ENCODE results near the gene IRAK3. TPM values are rescaled to one million over a fixed set of nuclear protein-coding genes. Genes with fewer than 3 reads are reported as not detected.
"Not testable (repeated sequence)": the region's sequence is repeated elsewhere in the genome, so short reads cannot be mapped to it uniquely, and the experiment has no call there.

The IRAK3 gene
- total and polyA plus RNA-seq, 7 donors, result 1.4 to 17.1 (median 9.4) TPM

GRCh38 chr12:66182956-66183355, 6.1 kb upstream of the IRAK3 start:
- no peak for DNase-seq
- WGBS, 2 donors, result 87 to 89% methylated on average over 3 of the region's 3 CpGs
- TF ChIP-seq, protein P1, sequence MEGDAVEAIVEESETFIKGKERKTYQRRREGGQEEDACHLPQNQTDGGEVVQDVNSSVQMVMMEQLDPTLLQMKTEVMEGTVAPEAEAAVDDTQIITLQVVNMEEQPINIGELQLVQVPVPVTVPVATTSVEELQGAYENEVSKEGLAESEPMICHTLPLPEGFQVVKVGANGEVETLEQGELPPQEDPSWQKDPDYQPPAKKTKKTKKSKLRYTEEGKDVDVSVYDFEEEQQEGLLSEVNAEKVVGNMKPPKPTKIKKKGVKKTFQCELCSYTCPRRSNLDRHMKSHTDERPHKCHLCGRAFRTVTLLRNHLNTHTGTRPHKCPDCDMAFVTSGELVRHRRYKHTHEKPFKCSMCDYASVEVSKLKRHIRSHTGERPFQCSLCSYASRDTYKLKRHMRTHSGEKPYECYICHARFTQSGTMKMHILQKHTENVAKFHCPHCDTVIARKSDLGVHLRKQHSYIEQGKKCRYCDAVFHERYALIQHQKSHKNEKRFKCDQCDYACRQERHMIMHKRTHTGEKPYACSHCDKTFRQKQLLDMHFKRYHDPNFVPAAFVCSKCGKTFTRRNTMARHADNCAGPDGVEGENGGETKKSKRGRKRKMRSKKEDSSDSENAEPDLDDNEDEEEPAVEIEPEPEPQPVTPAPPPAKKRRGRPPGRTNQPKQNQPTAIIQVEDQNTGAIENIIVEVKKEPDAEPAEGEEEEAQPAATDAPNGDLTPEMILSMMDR (IDR thresholded peaks at IDR 0.05), result no peak
- TF ChIP-seq EP300 (IDR thresholded peaks at IDR 0.05) (no peak), POLR2A (IDR thresholded peaks at IDR 0.05) (no peak), POLR2AphosphoS5 (IDR thresholded peaks at IDR 0.05) (no peak)
- Histone ChIP-seq H3K9me3 (no peaks in the 10 kb centered on the region), H3K4me1 (no peaks in the 10 kb centered on the region), H3K4me3 (no peak overlapping the region), H3K27me3 (peaks cover 0 to 35% (median 5%) of the 10 kb centered on the region in 3 donors), H3K36me3 (no peaks in the 10 kb centered on the region), H3K27ac (no peak overlapping the region)
- intact Hi-C loops (cut with DNase I), result no loop called here

DNA sequence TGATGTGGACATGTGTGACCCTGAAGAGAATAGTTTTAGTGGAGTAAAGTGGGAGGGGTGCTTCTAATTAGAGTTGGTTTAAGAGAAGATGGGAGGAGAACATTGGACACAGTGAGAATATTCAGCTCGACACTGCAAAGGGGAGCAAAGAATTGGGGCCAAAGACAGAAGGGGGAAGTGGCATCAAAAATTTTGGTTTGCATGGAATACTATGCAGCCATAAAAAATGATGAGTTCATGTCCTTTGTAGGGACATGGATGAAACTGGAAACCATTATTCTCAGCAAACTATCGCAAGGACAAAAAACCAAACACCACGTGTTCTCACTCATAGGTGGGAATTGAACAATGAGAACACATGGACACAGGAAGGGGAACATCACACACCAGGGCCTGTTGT, 4.2 kb upstream of the IRAK3 start:
- H3K36me3 ChIP-seq; H3K9me3 ChIP-seq; intact Hi-C loops (cut with DNase I); H3K4me1 ChIP-seq; H3K27ac ChIP-seq; DNase-seq; H3K4me3 ChIP-seq: not testable (repeated sequence)
- 92 to 99% methylated on average over 2 of the region's 3 CpGs for WGBS, 2 donors
- peaks cover 5 to 51% (median 15%) of the 10 kb centered on the region in 3 donors for H3K27me3 ChIP-seq

- intact Hi-C loops (cut with DNase I), result no loop called here
- WGBS, 2 donors, result 71 to 82% methylated on average over 2 of the region's 2 CpGs
- Histone ChIP-seq H3K9me3 (no peaks in the 10 kb centered on the region), H3K27ac (peak overlapping the region in 3 of 4 donors; percentile 7 to 39 (median 8)), H3K4me3 (no peak overlapping the region), H3K27me3 (peaks cover 5 to 45% (median 15%) of the 10 kb centered on the region in 3 donors), H3K4me1 (peaks cover 0 to 12% (median 2%) of the 10 kb centered on the region in 4 donors), H3K36me3 (no peaks in the 10 kb centered on the region)
- DNase-seq, result no peak
- TF ChIP-seq POLR2A (IDR thresholded peaks at IDR 0.05), result no peak
- TF ChIP-seq EP300 (IDR thresholded peaks at IDR 0.05), result no peak
- TF ChIP-seq, protein P1 (IDR thresholded peaks at IDR 0.05), result no peak
- TF ChIP-seq POLR2AphosphoS5 (IDR thresholded peaks at IDR 0.05), result no peak
Observed at GRCh38 chr12:66187036-66187435, 2.0 kb upstream of the IRAK3 start.

GRCh38 chr12:66187821-66188220, 1.2 kb upstream of the IRAK3 start:
- Histone ChIP-seq H3K4me3 (no peak overlapping the region), H3K9me3 (no peaks in the 10 kb centered on the region), H3K36me3 (no peaks in the 10 kb centered on the region), H3K4me1 (peaks cover 0 to 12% (median 2%) of the 10 kb centered on the region in 4 donors), H3K27ac (peak overlapping the region in 2 of 4 donors; percentile 72 to 87), H3K27me3 (peaks cover 5 to 39% (median 15%) of the 10 kb centered on the region in 3 donors)
- DNase-seq, result no peak
- intact Hi-C loops (cut with DNase I), result no loop called here
- 92 to 93% methylated on average over 4 of the region's 4 CpGs for WGBS, 2 donors
- TF ChIP-seq POLR2A (IDR thresholded peaks at IDR 0.05) (no peak), EP300 (IDR thresholded peaks at IDR 0.05) (no peak), POLR2AphosphoS5 (IDR thresholded peaks at IDR 0.05) (no peak)
- TF ChIP-seq, protein P1 (IDR thresholded peaks at IDR 0.05), result no peak

DNA sequence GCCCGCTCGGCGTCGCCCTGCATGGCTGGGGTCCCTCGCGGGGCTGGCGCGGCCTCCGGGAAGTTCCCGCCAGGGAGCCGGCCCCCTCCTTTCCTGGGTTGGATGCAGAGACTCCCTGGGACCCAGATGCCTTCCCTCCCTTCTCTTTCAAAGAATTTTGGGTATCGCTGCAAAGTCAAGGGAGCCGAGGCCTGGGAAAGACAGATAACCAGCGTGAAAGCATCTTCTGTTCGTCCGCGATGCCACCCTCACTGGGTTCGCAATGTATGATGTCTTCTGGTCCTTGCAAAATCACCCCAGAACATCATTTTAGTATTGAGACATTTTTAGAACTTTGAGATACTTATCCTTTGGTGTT, 451 bp downstream of the IRAK3 start:
- Histone ChIP-seq H3K9me3 (no peaks in the 10 kb centered on the region), H3K27ac (peak overlapping the region; percentile 72 to 87 (median 77)), H3K4me1 (peaks cover 0 to 12% (median 2%) of the 10 kb centered on the region in 4 donors), H3K4me3 (peak overlapping the region; percentile 18 to 51 (median 46)), H3K27me3 (peaks cover 5 to 37% (median 15%) of the 10 kb centered on the region in 3 donors), H3K36me3 (no peaks in the 10 kb centered on the region)
- no peak for DNase-seq
- WGBS, 2 donors, result 14 to 35% methylated on average over 18 of the region's 18 CpGs
- intact Hi-C loops (cut with DNase I), result no loop called here
- TF ChIP-seq EP300 (IDR thresholded peaks at IDR 0.05) (no peak), POLR2A (IDR thresholded peaks at IDR 0.05) (no peak), POLR2AphosphoS5 (IDR thresholded peaks at IDR 0.05) (no peak)
- TF ChIP-seq, protein P1 (IDR thresholded peaks at IDR 0.05), result no peak
